Measurements from ENCODE around the gene LAMA2. TPM values are rescaled to one million over a fixed set of nuclear protein-coding genes. Genes with fewer than 3 reads are reported as not detected.

LAMA2 gene
- polyA plus RNA-seq, 3 donors, result not detected

DNA sequence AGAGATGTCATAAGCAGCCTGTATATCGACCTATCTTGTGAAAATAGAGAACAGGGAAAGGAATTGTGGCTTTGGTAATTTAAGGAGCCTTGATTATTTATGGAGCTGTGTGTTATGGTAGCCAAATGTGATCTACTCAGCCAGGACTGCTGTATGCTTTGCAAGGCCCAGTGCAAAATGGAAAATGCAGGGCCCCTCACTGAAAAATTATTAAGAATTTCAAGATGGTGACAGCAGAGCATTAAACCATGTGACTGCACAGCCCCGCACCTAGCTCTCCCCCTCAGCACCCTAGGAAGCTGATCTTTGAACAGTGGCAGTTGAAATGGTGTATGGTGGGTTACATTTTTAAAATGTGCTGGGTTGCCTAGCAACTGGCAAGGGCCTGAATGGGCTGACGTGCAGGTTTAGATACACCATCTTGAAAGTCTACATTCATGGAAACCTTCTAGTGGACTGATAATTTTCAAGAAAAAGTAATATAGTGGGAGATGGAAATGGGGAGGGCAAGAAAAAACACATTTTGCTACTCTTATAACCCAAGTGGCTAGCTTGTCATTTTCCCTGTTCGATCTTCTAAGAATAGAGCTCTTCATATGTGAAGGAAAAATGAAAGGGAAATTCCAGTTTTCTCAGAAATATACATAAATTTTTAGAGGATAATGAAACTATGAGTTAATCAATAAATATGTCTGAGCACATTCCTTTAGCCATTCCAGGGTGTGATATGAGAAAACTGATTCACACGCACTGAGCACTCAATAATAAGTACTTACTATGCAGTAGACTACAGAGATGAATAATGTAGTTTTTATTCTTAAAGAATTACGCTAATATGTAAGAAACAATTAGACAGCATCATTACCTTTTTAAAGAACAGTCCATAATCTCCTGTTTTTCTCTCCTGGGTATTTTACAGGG, 619.1 kb downstream of the LAMA2 start:
- intact Hi-C loops (cut with micrococcal nuclease), result no loop called here
- H3K9ac ChIP-seq (ENCODE audit: insufficient read depth, low read length, poor library complexity, severe bottlenecking), result no peak overlapping the region

DNA sequence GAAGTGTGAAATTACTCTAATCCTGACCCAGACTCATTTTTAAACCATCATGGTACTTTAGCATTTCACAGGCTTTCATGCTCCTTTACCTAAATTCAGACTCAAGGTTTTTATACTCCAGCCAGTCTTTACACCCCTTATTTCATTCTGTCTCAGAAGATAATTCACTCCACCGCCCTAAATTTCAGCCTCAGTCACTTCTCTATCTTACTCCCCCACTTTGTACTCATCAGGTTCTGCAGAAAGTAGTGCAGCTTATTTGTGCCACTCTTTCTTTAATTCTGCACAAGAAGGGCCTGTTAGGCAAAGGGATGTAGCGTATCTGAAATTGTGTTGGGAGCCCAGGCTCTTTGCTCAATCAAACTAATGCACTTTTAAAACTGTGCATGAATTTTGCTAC, 621.5 kb downstream of the LAMA2 start:
- H3K9ac ChIP-seq (ENCODE audit: insufficient read depth, low read length, poor library complexity, severe bottlenecking), result no peak overlapping the region
- H3K4me1 Mint-ChIP-seq, result peaks cover 19% of the 10 kb centered on the region
- H3K9me3 Mint-ChIP-seq, result no peaks in the 10 kb centered on the region
- no peak overlapping the region for H2AFZ ChIP-seq (ENCODE audit: insufficient read depth, low read depth, low read length, poor library complexity, severe bottlenecking)
- H3K27ac Mint-ChIP-seq, result no peak overlapping the region
- no peaks in the 10 kb centered on the region for H3K27me3 ChIP-seq (ENCODE audit: control insufficient read depth in 2 of 2, insufficient read depth in 2 of 2, low read length in 2 of 2)
- TF ChIP-seq, protein P1, sequence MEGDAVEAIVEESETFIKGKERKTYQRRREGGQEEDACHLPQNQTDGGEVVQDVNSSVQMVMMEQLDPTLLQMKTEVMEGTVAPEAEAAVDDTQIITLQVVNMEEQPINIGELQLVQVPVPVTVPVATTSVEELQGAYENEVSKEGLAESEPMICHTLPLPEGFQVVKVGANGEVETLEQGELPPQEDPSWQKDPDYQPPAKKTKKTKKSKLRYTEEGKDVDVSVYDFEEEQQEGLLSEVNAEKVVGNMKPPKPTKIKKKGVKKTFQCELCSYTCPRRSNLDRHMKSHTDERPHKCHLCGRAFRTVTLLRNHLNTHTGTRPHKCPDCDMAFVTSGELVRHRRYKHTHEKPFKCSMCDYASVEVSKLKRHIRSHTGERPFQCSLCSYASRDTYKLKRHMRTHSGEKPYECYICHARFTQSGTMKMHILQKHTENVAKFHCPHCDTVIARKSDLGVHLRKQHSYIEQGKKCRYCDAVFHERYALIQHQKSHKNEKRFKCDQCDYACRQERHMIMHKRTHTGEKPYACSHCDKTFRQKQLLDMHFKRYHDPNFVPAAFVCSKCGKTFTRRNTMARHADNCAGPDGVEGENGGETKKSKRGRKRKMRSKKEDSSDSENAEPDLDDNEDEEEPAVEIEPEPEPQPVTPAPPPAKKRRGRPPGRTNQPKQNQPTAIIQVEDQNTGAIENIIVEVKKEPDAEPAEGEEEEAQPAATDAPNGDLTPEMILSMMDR (IDR thresholded peaks at IDR 0.05), result no peak
- H3K27me3 Mint-ChIP-seq (ENCODE audit: low read depth in 3 of 3), result no peaks in the 10 kb centered on the region
- H3K4me3 Mint-ChIP-seq, result no peak overlapping the region
- no peaks in the 10 kb centered on the region for H3K9me3 ChIP-seq (replicated peaks in 1 of 2; ENCODE audit: control insufficient read depth in 1 of 2, insufficient read depth in 1 of 2, low read length in 2 of 2)
- WGBS (ENCODE audit: insufficient coverage), result no CpG with 5 or more reads among the region's 2 CpGs
- no peak for DNase-seq
- H3K36me3 ChIP-seq (replicated peaks in 1 of 2; ENCODE audit: control insufficient read depth in 1 of 2, insufficient read depth in 2 of 2, low read length in 2 of 2), result no peaks in the 10 kb centered on the region
- intact Hi-C loops (cut with micrococcal nuclease), result no loop called here
- H3K4me3 ChIP-seq (replicated peaks in 1 of 3; ENCODE audit: low read depth in 2 of 3, low read length in 3 of 3), result no peak overlapping the region
- no peaks in the 10 kb centered on the region for H3K79me2 ChIP-seq (ENCODE audit: insufficient read depth, low read length)
- H3K4me2 ChIP-seq (replicated peaks; ENCODE audit: extremely low read depth, low read length, poor library complexity, severe bottlenecking), result no peak overlapping the region
- peaks cover 12 to 16% of the 10 kb centered on the region in 2 donors for H3K4me1 ChIP-seq (ENCODE audit: control insufficient read depth in 1 of 2, insufficient read depth in 2 of 2, low read length in 2 of 2)
- H3K27ac ChIP-seq (ENCODE audit: low read depth in 1 of 2, low read length in 2 of 2), result no peak overlapping the region
- no peaks in the 10 kb centered on the region for H4K20me1 ChIP-seq (ENCODE audit: insufficient read depth, low read length)
- H3K36me3 Mint-ChIP-seq, result no peaks in the 10 kb centered on the region

More for the DNA sequence above, 619.1 kb downstream of the LAMA2 start:
- Histone ChIP-seq H3K27ac (ENCODE audit: low read depth in 1 of 2, low read length in 2 of 2) (no peak overlapping the region), H3K4me2 (replicated peaks; ENCODE audit: extremely low read depth, low read length, poor library complexity, severe bottlenecking) (no peak overlapping the region), H2AFZ (ENCODE audit: insufficient read depth, low read depth, low read length, poor library complexity, severe bottlenecking) (no peak overlapping the region), H3K27me3 (ENCODE audit: control insufficient read depth in 2 of 2, insufficient read depth in 2 of 2, low read length in 2 of 2) (no peaks in the 10 kb centered on the region), H3K4me1 (ENCODE audit: control insufficient read depth in 1 of 2, insufficient read depth in 2 of 2, low read length in 2 of 2) (peaks cover 21 to 26% of the 10 kb centered on the region in 2 donors), H4K20me1 (ENCODE audit: insufficient read depth, low read length) (no peaks in the 10 kb centered on the region), H3K79me2 (ENCODE audit: insufficient read depth, low read length) (no peaks in the 10 kb centered on the region), H3K4me3 (replicated peaks in 1 of 3; ENCODE audit: low read depth in 2 of 3, low read length in 3 of 3) (no peak overlapping the region), H3K9me3 (replicated peaks in 1 of 2; ENCODE audit: control insufficient read depth in 1 of 2, insufficient read depth in 1 of 2, low read length in 2 of 2) (no peaks in the 10 kb centered on the region), H3K36me3 (replicated peaks in 1 of 2; ENCODE audit: control insufficient read depth in 1 of 2, insufficient read depth in 2 of 2, low read length in 2 of 2) (no peaks in the 10 kb centered on the region)
- H3K9me3 Mint-ChIP-seq, result no peaks in the 10 kb centered on the region
- H3K27ac Mint-ChIP-seq, result no peak overlapping the region
- WGBS (ENCODE audit: insufficient coverage), result 0% methylated on average over 1 of the region's 6 CpGs
- TF ChIP-seq, protein P1 (IDR thresholded peaks at IDR 0.05), result no peak
- H3K4me3 Mint-ChIP-seq, result no peak overlapping the region
- H3K36me3 Mint-ChIP-seq, result no peaks in the 10 kb centered on the region
- no peaks in the 10 kb centered on the region for H3K27me3 Mint-ChIP-seq (ENCODE audit: low read depth in 3 of 3)
- H3K4me1 Mint-ChIP-seq, result peaks cover 30% of the 10 kb centered on the region
- DNase-seq, result no peak
